Stomach (tissue), 4 donors: ENCODE measurements around the gene ACRBP.

Experiments
- EP300 ChIP-seq: sonication (generic); formaldehyde crosslinking; IDR thresholded peaks from one replicate; pipeline ENCODE4 v1.6.1; 2017; ENCODE audit warnings: antibody characterized with exemption
- TF ChIP-seq, protein P1 (sequence below), 7 experiments: fragments of 450-650 bp in 4 of 7; fragments of 200-600 bp in 3 of 7; sonication (generic) in 3 of 7; IDR thresholded peaks; one replicate each; pipeline ENCODE4 v1.5.1; 2016 to 2019; ENCODE audit warnings: antibody characterized with exemption in 7 of 7, control low read depth in 2 of 7, mild to moderate bottlenecking in 1 of 7

DNA sequence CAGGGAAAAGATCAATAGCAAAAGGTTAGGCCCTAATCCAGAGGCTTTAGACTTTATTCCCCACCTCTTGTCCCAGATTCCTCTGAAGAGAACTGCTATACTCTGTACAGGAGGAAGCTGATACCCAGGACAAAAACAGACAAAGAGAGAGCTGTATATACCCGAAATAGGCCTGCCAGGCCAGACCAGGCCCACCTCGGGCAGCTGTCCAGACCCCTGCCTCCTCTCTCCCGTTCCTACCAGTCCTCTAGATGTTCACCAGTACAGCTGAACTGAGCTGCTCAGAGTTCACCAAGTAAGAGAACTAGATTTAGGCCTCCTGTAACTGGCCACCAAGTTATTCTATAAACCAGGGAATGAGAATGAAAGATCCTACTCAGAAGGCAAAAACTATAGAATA is 44.7 kb downstream of the ACRBP start:
- TF ChIP-seq, protein P1, sequence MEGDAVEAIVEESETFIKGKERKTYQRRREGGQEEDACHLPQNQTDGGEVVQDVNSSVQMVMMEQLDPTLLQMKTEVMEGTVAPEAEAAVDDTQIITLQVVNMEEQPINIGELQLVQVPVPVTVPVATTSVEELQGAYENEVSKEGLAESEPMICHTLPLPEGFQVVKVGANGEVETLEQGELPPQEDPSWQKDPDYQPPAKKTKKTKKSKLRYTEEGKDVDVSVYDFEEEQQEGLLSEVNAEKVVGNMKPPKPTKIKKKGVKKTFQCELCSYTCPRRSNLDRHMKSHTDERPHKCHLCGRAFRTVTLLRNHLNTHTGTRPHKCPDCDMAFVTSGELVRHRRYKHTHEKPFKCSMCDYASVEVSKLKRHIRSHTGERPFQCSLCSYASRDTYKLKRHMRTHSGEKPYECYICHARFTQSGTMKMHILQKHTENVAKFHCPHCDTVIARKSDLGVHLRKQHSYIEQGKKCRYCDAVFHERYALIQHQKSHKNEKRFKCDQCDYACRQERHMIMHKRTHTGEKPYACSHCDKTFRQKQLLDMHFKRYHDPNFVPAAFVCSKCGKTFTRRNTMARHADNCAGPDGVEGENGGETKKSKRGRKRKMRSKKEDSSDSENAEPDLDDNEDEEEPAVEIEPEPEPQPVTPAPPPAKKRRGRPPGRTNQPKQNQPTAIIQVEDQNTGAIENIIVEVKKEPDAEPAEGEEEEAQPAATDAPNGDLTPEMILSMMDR (IDR thresholded peaks at IDR 0.05) = no peak
- no peak for TF ChIP-seq EP300
